Glomerular endothelial cell (primary cell): ENCODE data around the gene MX1. TPM values are rescaled to one million over a fixed set of nuclear protein-coding genes. Genes with fewer than 3 reads are reported as not detected.

Experiments
- DNase-seq: peaks from one replicate; pipeline ENCODE4 v3.0.0-alpha.2; 2011; ENCODE audit warnings: low read depth, low spot score; ENCODE audit errors: extremely low read depth
- total RNA-seq: library from RNA; depleted of rRNA; stranded (reverse); fragments of >200 nt; gene quantifications from 2 replicates; pipeline ENCODE4 v1.2.3, GENCODE V29; 2015

MX1 gene
- total RNA-seq, 1 donor from 2014 or later, result 141 TPM

GRCh38 chr21:41429925-41430491, 4.0 kb downstream of the MX1 start:
- DNase-seq, result no peak

- no peak for DNase-seq
Observed at GRCh38 chr21:41431788-41432548, 5.9 kb downstream of the MX1 start.

GRCh38 chr21:41432562-41433460, 6.8 kb downstream of the MX1 start:
- DNase-seq, result no peak

- DNase-seq, result no peak
Observed at GRCh38 chr21:41433566-41433965, 7.5 kb downstream of the MX1 start.

- DNase-seq, result no peak
Observed at GRCh38 chr21:41435706-41436105, 9.7 kb downstream of the MX1 start.

GRCh38 chr21:41437729-41438128, 11.7 kb downstream of the MX1 start:
- DNase-seq, result no peak

GRCh38 chr21:41438425-41439113, 12.5 kb downstream of the MX1 start:
- DNase-seq, result no peak

- no peak for DNase-seq
Observed at GRCh38 chr21:41439248-41439647, 13.2 kb downstream of the MX1 start.

- DNase-seq, result no peak
Observed at GRCh38 chr21:41441546-41441945, 15.5 kb downstream of the MX1 start.

GRCh38 chr21:41442481-41443186, 16.6 kb downstream of the MX1 start:
- DNase-seq, result no peak

- DNase-seq, result no peak
Observed at GRCh38 chr21:41443562-41443961, 17.5 kb downstream of the MX1 start.

- DNase-seq, result no peak
Observed at GRCh38 chr21:41444703-41445464, 18.8 kb downstream of the MX1 start.

- no peak for DNase-seq
Observed at GRCh38 chr21:41445465-41445862, 19.4 kb downstream of the MX1 start.

- no peak for DNase-seq
Observed at GRCh38 chr21:41446586-41446985, 20.5 kb downstream of the MX1 start.

GRCh38 chr21:41447356-41447755, 21.3 kb downstream of the MX1 start:
- DNase-seq, result no peak

- DNase-seq, result no peak
Observed at GRCh38 chr21:41449613-41450012, 23.6 kb downstream of the MX1 start.

GRCh38 chr21:41451753-41452676, 26.0 kb downstream of the MX1 start:
- DNase-seq, result no peak

- DNase-seq, result no peak
Observed at GRCh38 chr21:41453198-41453597, 27.2 kb downstream of the MX1 start.

- no peak for DNase-seq
Observed at GRCh38 chr21:41453761-41454160, 27.7 kb downstream of the MX1 start.
